ENCODE measurements around the gene NADK2. TPM values are rescaled to one million over a fixed set of nuclear protein-coding genes. Genes with fewer than 3 reads are reported as not detected.

NADK2 gene
- total RNA-seq, 1 experiment from 2014 or later, result 12.2 TPM

DNA sequence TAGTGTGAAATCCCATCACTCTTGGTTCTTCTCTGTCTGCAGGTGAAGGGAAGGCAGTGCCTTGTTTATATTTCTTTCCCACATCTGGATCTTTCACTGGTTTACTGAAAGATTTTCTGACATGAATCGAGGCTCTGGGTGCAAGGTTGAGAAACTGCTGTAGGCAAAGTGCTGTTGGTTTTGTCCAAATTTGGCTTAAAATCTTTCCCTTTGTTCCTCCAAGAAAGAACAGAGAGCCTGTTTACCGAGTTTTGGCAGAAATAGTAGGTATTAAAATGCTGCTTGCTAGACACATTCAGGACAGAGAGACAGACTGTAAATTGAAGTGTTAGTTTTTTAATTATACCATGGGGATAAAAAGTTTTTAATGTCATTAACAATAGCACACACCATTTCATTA lies 68.3 kb downstream of the NADK2 start:
- Histone ChIP-seq H3K14ac (ENCODE audit: insufficient read depth, low read length) (no peak overlapping the region), H3K4me2 (ENCODE audit: insufficient read depth, insufficient read length, low read length) (no peak overlapping the region), H3K27me3 (ENCODE audit: insufficient read depth, low read length) (no peaks in the 10 kb centered on the region), H3K79me1 (ENCODE audit: insufficient read depth, low read depth, low read length, poor library complexity, severe bottlenecking) (no peaks in the 10 kb centered on the region), H3K23me2 (ENCODE audit: insufficient read length, low read depth, low read length, poor library complexity, severe bottlenecking) (no peaks in the 10 kb centered on the region), H3K9ac (ENCODE audit: extremely low read depth, insufficient read length, low read length) (no peak overlapping the region), H3K9me3 (ENCODE audit: control insufficient read depth, low read depth, low read length) (no peaks in the 10 kb centered on the region), H4K20me1 (ENCODE audit: control insufficient read depth, insufficient read depth, insufficient read length) (no peaks in the 10 kb centered on the region), H4K91ac (ENCODE audit: insufficient read length, low read depth, low read length) (no peak overlapping the region), H2BK20ac (ENCODE audit: low read depth, low read length, poor library complexity, severe bottlenecking) (no peak overlapping the region), H3K4ac (ENCODE audit: low read depth, low read length) (no peak overlapping the region), H2BK120ac (ENCODE audit: low read depth, low read length, poor library complexity, severe bottlenecking) (no peak overlapping the region), H3K18ac (ENCODE audit: insufficient read length, low read depth, low read length) (no peak overlapping the region), H3K27ac (ENCODE audit: insufficient read length, low read depth, low read length) (no peak overlapping the region), H3T11ph (ENCODE audit: low read length) (no peak overlapping the region), H3K79me2 (ENCODE audit: insufficient read depth, low read length) (no peaks in the 10 kb centered on the region), H3K23ac (ENCODE audit: insufficient read length, low read depth, low read length) (no peak overlapping the region), H2AK5ac (ENCODE audit: insufficient read length, low read length) (no peak overlapping the region), H2BK12ac (ENCODE audit: insufficient read length, low read depth, low read length) (no peak overlapping the region), H2BK15ac (ENCODE audit: low read depth, low read length) (no peak overlapping the region), H2AFZ (ENCODE audit: low read length) (no peak overlapping the region), H2BK5ac (ENCODE audit: insufficient read length, low read length) (no peak overlapping the region), H3K4me1 (ENCODE audit: insufficient read depth, low read length) (no peaks in the 10 kb centered on the region), H4K5ac (ENCODE audit: insufficient read length, low read depth, low read length) (no peak overlapping the region), H3K56ac (ENCODE audit: insufficient read length, low read depth, low read length) (no peak overlapping the region), H4K8ac (replicated peaks; ENCODE audit: insufficient read length, low read depth, low read length) (no peak overlapping the region)
- TF ChIP-seq CTCF (conservative IDR thresholded peaks at IDR 0.05), result no peak
- H3K27ac Mint-ChIP-seq, result no peak overlapping the region
- H3K4me1 Mint-ChIP-seq, result no peaks in the 10 kb centered on the region
- no peak for DNase-seq
- no peaks in the 10 kb centered on the region for H3K9me3 Mint-ChIP-seq
- no peaks in the 10 kb centered on the region for H3K27me3 Mint-ChIP-seq (ENCODE audit: low read depth)
- no CpG with 5 or more reads among the region's 2 CpGs for WGBS (ENCODE audit: extremely low coverage, insufficient read length, low lambda C conversion rate)
- no peak overlapping the region for H3K4me3 Mint-ChIP-seq
- H3K36me3 Mint-ChIP-seq (ENCODE audit: insufficient read depth in 1 of 3, low read depth in 3 of 3), result peaks cover 17 to 89% (median 78%) of the 10 kb centered on the region in 3 experiments; a peak in 6 of 7 replicates
